Body of pancreas (tissue), 4 donors: Measurements from ENCODE around the gene OTOG.

ENCODE experiments used
- POLR2A ChIP-seq, 3 donors: fragments of 450-650 bp; IDR thresholded peaks; one replicate each; pipeline ENCODE4 v1.6.1; 2016; ENCODE audit warnings: antibody characterized with exemption in 3 of 3, mild to moderate bottlenecking in 2 of 3
- TF ChIP-seq, protein P1 (sequence below), 7 experiments: fragments of 450-650 bp in 4 of 7; fragments of 200-600 bp in 3 of 7; sonication (generic) in 3 of 7; IDR thresholded peaks; one replicate each; pipeline ENCODE4 v1.5.1; 2016 to 2019; ENCODE audit warnings: antibody characterized with exemption in 7 of 7

DNA sequence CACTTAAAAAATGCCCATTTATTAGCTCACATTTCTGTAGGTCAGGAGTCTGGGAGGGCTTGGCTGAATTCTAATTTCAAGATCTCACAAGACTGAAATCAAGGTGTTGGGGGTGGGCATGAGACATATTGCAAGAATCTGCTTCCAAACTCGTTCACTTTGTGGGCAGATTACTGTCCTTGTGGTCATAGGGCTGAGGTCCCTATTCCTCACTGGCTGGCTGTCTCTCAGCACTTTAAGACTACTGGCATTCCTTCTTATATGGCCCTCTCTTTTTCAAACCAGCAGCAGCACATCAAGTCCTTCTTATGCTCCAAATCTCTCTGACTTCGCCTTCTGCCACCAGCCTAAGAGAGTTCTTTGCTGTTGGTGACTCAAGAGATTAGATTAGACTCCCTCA, 144.5 kb downstream of the OTOG start:
- no peak for TF ChIP-seq POLR2A (IDR thresholded peaks at IDR 0.05)
- TF ChIP-seq, protein P1, sequence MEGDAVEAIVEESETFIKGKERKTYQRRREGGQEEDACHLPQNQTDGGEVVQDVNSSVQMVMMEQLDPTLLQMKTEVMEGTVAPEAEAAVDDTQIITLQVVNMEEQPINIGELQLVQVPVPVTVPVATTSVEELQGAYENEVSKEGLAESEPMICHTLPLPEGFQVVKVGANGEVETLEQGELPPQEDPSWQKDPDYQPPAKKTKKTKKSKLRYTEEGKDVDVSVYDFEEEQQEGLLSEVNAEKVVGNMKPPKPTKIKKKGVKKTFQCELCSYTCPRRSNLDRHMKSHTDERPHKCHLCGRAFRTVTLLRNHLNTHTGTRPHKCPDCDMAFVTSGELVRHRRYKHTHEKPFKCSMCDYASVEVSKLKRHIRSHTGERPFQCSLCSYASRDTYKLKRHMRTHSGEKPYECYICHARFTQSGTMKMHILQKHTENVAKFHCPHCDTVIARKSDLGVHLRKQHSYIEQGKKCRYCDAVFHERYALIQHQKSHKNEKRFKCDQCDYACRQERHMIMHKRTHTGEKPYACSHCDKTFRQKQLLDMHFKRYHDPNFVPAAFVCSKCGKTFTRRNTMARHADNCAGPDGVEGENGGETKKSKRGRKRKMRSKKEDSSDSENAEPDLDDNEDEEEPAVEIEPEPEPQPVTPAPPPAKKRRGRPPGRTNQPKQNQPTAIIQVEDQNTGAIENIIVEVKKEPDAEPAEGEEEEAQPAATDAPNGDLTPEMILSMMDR (IDR thresholded peaks at IDR 0.05) = no peak
